Measurements from ENCODE around the gene TPCN1.
A peak's percentile ranks its signal among the peaks of the same experiment; 100 is the strongest.

The TPCN1 gene

GRCh38 chr12:113239811-113240331, 18.6 kb downstream of the TPCN1 start:
- Histone ChIP-seq H3K36me3 (no peaks in the 10 kb centered on the region), H3K27me3 (ENCODE audit: insufficient read depth, low read depth, severe bottlenecking) (no peaks in the 10 kb centered on the region), H3K27ac (no peak overlapping the region), H3K4me3 (ENCODE audit: low read depth, low read length) (no peak overlapping the region), H3K9me3 (ENCODE audit: severe bottlenecking) (no peaks in the 10 kb centered on the region)
- DNase-seq: no peak
- TF ChIP-seq CTCF (IDR thresholded peaks at IDR 0.05; ENCODE audit: low read depth, low read length): no peak

GRCh38 chr12:113240395-113240794, 19.1 kb downstream of the TPCN1 start:
- no peaks in the 10 kb centered on the region for H3K27me3 ChIP-seq (ENCODE audit: insufficient read depth, low read depth, severe bottlenecking)
- H3K9me3 ChIP-seq (ENCODE audit: severe bottlenecking): no peaks in the 10 kb centered on the region
- no peak overlapping the region for H3K27ac ChIP-seq
- no peaks in the 10 kb centered on the region for H3K36me3 ChIP-seq
- no peak for DNase-seq
- no peak overlapping the region for H3K4me3 ChIP-seq (ENCODE audit: low read depth, low read length)
- TF ChIP-seq CTCF (IDR thresholded peaks at IDR 0.05; ENCODE audit: low read depth, low read length): no peak

- Histone ChIP-seq H3K9me3 (ENCODE audit: severe bottlenecking) (no peaks in the 10 kb centered on the region), H3K36me3 (no peaks in the 10 kb centered on the region), H3K27ac (peak overlapping the region; percentile 55), H3K4me3 (ENCODE audit: low read depth, low read length) (no peak overlapping the region), H3K27me3 (ENCODE audit: insufficient read depth, low read depth, severe bottlenecking) (no peaks in the 10 kb centered on the region)
- DNase-seq: no peak
- TF ChIP-seq CTCF (IDR thresholded peaks at IDR 0.05; ENCODE audit: low read depth, low read length): no peak
These were observed 20.1 kb downstream of the TPCN1 start for GRCh38 chr12:113241191-113242025.

GRCh38 chr12:113242026-113242418, 20.8 kb downstream of the TPCN1 start:
- Histone ChIP-seq H3K36me3 (no peaks in the 10 kb centered on the region), H3K9me3 (ENCODE audit: severe bottlenecking) (no peaks in the 10 kb centered on the region), H3K27me3 (ENCODE audit: insufficient read depth, low read depth, severe bottlenecking) (no peaks in the 10 kb centered on the region), H3K4me3 (ENCODE audit: low read depth, low read length) (no peak overlapping the region), H3K27ac (peak overlapping the region; percentile 55)
- no peak for TF ChIP-seq CTCF (IDR thresholded peaks at IDR 0.05; ENCODE audit: low read depth, low read length)
- DNase-seq: peak; percentile 26

- H3K9me3 ChIP-seq (ENCODE audit: severe bottlenecking): no peaks in the 10 kb centered on the region
- DNase-seq: no peak
- no peaks in the 10 kb centered on the region for H3K27me3 ChIP-seq (ENCODE audit: insufficient read depth, low read depth, severe bottlenecking)
- no peak for TF ChIP-seq CTCF (IDR thresholded peaks at IDR 0.05; ENCODE audit: low read depth, low read length)
- no peaks in the 10 kb centered on the region for H3K36me3 ChIP-seq
- no peak overlapping the region for H3K27ac ChIP-seq
- H3K4me3 ChIP-seq (ENCODE audit: low read depth, low read length): no peak overlapping the region
These were observed 21.3 kb downstream of the TPCN1 start for GRCh38 chr12:113242560-113242959.

All from WERI-Rb-1 (cell line).